NCI-H128 (cell line): ENCODE data around the gene RAD23B.

Experiments
- DNase-seq: peaks from one replicate; lab custom pipeline; 2025; ENCODE audit not compliant: unreplicated experiment; lab: John Stamatoyannopoulos, UW

The RAD23B gene

DNA sequence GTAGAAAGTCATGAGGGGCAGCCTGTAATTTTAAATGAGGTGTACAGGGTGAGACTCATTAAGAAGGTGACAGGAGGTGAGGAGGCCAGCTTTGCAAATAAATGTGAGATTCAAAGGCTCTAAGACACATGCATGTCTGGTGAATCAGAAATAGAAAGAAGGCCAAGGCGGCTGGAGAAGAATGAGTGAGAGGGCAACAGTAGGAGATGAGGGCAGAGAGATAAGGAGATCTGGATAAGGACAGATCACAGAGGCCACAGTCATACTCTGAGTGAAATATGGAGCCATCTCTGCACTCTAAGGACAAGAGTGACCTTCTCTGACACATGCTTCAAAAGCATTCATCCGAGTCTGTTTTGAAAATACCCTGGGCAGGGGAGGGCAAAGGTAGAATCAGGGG is 90.7 kb downstream of the RAD23B start:
- DNase-seq, result no peak

DNA sequence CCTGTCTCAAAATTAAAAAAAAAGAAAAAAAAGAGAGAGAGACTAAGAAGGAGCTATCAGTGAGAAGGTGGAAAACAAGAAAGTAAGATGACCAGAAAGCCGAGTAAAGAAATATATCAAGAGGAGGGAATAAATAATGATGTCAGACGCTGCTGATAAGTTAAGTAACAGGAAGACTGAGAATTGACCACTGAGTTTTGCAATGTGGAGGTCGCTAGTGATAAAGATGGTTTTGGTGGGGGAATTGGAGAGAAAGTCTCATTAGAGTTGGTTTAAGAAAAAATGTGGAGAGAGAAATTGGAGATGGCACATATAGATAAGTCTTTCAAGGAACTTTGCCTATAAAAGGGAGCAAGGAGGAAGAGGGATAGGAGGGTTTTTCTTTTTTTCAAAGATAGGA is 91.9 kb downstream of the RAD23B start:
- DNase-seq, result no peak

- DNase-seq, result no peak
These were observed 92.7 kb downstream of the RAD23B start for GRCh38 chr9:107375651-107376369.

GRCh38 chr9:107378006-107378405 is 94.9 kb downstream of the RAD23B start:
- DNase-seq, result no peak
